Neural progenitor cell (in vitro differentiated cells): Measurements from ENCODE around the gene PDE3B. TPM values are rescaled to one million over a fixed set of nuclear protein-coding genes. Genes with fewer than 3 reads are reported as not detected.

Experiments
- DNase-seq: peaks from one replicate; pipeline ENCODE4 v3.0.0-alpha.2; 2016; ENCODE audit warnings: low spot score
- H2AFZ ChIP-seq: fragments of 200-600 bp; sonication (generic); replicated peaks from 2 replicates; pipeline ENCODE4 v1.6.1; 2016; ENCODE audit warnings: antibody characterized with exemption
- H3F3A ChIP-seq: fragments of 200-600 bp; sonication (generic); 2 replicates; pipeline ENCODE4 v1.6.1; 2016; ENCODE audit warnings: antibody characterized with exemption, low read depth
- H3K27ac ChIP-seq: fragments of 200-600 bp; sonication (generic); 2 replicates; pipeline ENCODE4 v1.5.1; 2016; ENCODE audit warnings: mild to moderate bottlenecking
- H3K27me3 ChIP-seq: fragments of 200-600 bp; sonication (generic); 2 replicates; pipeline ENCODE4 v1.6.1; 2016; ENCODE audit warnings: mild to moderate bottlenecking, moderate library complexity
- H3K36me3 ChIP-seq: fragments of 200-600 bp; sonication (generic); 2 replicates; pipeline ENCODE4 v1.5.1; 2016
- H3K4me1 ChIP-seq: fragments of 200-600 bp; sonication (generic); 2 replicates; pipeline ENCODE4 v1.6.1; 2016; ENCODE audit warnings: mixed run types
- H3K4me2 ChIP-seq: fragments of 200-600 bp; sonication (generic); 2 replicates; pipeline ENCODE4 v1.6.1; 2016
- H3K4me3 ChIP-seq: fragments of 200-600 bp; sonication (generic); 2 replicates; pipeline ENCODE4 v1.5.1; 2016
- H3K79me2 ChIP-seq: fragments of 200-600 bp; sonication (generic); 2 replicates; pipeline ENCODE4 v1.6.1; 2016; ENCODE audit warnings: low read depth
- H3K9ac ChIP-seq: fragments of 200-600 bp; sonication (generic); 2 replicates; pipeline ENCODE4 v1.6.1; 2016
- H3K9me3 ChIP-seq: fragments of 200-600 bp; sonication (generic); 2 replicates; pipeline ENCODE4 v1.5.1; 2016; ENCODE audit warnings: low read depth
- H4K20me1 ChIP-seq: fragments of 200-600 bp; sonication (generic); 2 replicates; pipeline ENCODE4 v1.6.1; 2016; ENCODE audit warnings: low read depth
- H3K27ac Mint-ChIP-seq: 3 replicates; pipeline ENCODE4 v1.8.0; 2021; ENCODE audit warnings: mixed read lengths
- H3K27me3 Mint-ChIP-seq: 2 replicates; pipeline ENCODE4 v1.8.0; 2022; ENCODE audit warnings: low read depth, mild to moderate bottlenecking, inconsistent platforms, moderate library complexity, mixed read lengths; ENCODE audit not compliant: insufficient read depth
- H3K36me3 Mint-ChIP-seq: 3 replicates; pipeline ENCODE4 v1.8.0; 2021; ENCODE audit warnings: mixed read lengths
- H3K4me1 Mint-ChIP-seq: 3 replicates; pipeline ENCODE4 v1.8.0; 2021; ENCODE audit warnings: mixed read lengths
- H3K4me3 Mint-ChIP-seq: 3 replicates; pipeline ENCODE4 v1.8.0; 2021; ENCODE audit warnings: mild to moderate bottlenecking, moderate library complexity, mixed read lengths
- H3K9me3 Mint-ChIP-seq: 3 replicates; pipeline ENCODE4 v1.8.0; 2020; ENCODE audit warnings: mixed read lengths
- CTCF ChIP-seq: fragments of 200-600 bp; sonication (generic); IDR thresholded peaks from 2 replicates; pipeline ENCODE4 v1.5.1; 2017; ENCODE audit warnings: antibody characterized with exemption, mild to moderate bottlenecking
- EZH2 ChIP-seq: fragments of 200-600 bp; sonication (generic); IDR thresholded peaks from 2 replicates; pipeline ENCODE4 v1.6.1; 2017; ENCODE audit warnings: antibody characterized with exemption, mild to moderate bottlenecking, moderate library complexity
- EZH2phosphoT487 ChIP-seq: fragments of 200-600 bp; sonication (generic); IDR thresholded peaks from 2 replicates; pipeline ENCODE4 v1.6.1; 2017; ENCODE audit warnings: antibody characterized with exemption
- total RNA-seq: library from RNA; depleted of rRNA; stranded (reverse); fragments of >200 nt; gene quantifications from 2 replicates; pipeline ENCODE4 v1.2.3, GENCODE V29; 2015; ENCODE audit warnings: low replicate concordance

PDE3B gene
- total RNA-seq, 1 donor from 2014 or later: 14.3 TPM

- no peak overlapping the region for H3K27ac Mint-ChIP-seq
- TF ChIP-seq EZH2phosphoT487 (no peak), EZH2 (no peak), CTCF (no peak)
- H3K9me3 Mint-ChIP-seq: no peaks in the 10 kb centered on the region
- Histone ChIP-seq H3K4me1 (no peaks in the 10 kb centered on the region), H3K36me3 (no peaks in the 10 kb centered on the region), H3K4me3 (no peak overlapping the region), H3K27ac (no peak overlapping the region), H3K4me2 (no peak overlapping the region), H3F3A (no peaks in the 10 kb centered on the region), H3K27me3 (no peaks in the 10 kb centered on the region), H3K9me3 (no peaks in the 10 kb centered on the region), H3K9ac (no peak overlapping the region), H4K20me1 (no peaks in the 10 kb centered on the region), H2AFZ (no peak overlapping the region), H3K79me2 (no peaks in the 10 kb centered on the region)
- no peak for DNase-seq
- no peaks in the 10 kb centered on the region for H3K4me1 Mint-ChIP-seq
- no peak overlapping the region for H3K4me3 Mint-ChIP-seq
- no peaks in the 10 kb centered on the region for H3K36me3 Mint-ChIP-seq
- H3K27me3 Mint-ChIP-seq: no peaks in the 10 kb centered on the region
Measured at GRCh38 chr11:14617241-14618027, 26.2 kb upstream of the PDE3B start.

DNA sequence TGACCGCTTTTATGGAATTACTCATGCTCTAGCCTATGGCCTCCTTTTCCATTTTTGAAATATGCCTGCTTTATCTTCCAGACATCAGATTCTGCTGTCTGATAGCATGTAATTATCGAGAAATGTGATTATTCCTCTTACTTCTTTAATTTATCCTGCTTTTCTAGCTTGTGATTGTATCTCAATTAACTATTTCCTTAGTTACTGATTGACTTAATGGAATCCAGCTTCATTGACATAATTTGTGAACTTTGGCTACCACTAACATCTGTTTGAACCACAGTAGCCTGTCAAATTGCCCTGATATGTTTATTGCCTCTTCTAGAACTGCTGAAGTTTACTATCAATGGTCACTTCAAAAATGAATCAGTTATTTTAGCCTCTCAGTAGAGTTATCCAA lies 25.5 kb upstream of the PDE3B start:
- Histone ChIP-seq H3K4me3 (no peak overlapping the region), H3K79me2 (no peaks in the 10 kb centered on the region), H2AFZ (no peak overlapping the region), H3F3A (no peaks in the 10 kb centered on the region), H3K36me3 (no peaks in the 10 kb centered on the region), H3K4me2 (no peak overlapping the region), H3K4me1 (no peaks in the 10 kb centered on the region), H3K9ac (no peak overlapping the region), H3K9me3 (no peaks in the 10 kb centered on the region), H3K27ac (no peak overlapping the region), H4K20me1 (no peaks in the 10 kb centered on the region), H3K27me3 (no peaks in the 10 kb centered on the region)
- no peak for DNase-seq
- Mint-ChIP-seq H3K4me1 (no peaks in the 10 kb centered on the region), H3K4me3 (no peak overlapping the region), H3K9me3 (no peaks in the 10 kb centered on the region), H3K36me3 (no peaks in the 10 kb centered on the region), H3K27me3 (no peaks in the 10 kb centered on the region), H3K27ac (no peak overlapping the region)
- TF ChIP-seq EZH2 (no peak), EZH2phosphoT487 (no peak), CTCF (no peak)

DNA sequence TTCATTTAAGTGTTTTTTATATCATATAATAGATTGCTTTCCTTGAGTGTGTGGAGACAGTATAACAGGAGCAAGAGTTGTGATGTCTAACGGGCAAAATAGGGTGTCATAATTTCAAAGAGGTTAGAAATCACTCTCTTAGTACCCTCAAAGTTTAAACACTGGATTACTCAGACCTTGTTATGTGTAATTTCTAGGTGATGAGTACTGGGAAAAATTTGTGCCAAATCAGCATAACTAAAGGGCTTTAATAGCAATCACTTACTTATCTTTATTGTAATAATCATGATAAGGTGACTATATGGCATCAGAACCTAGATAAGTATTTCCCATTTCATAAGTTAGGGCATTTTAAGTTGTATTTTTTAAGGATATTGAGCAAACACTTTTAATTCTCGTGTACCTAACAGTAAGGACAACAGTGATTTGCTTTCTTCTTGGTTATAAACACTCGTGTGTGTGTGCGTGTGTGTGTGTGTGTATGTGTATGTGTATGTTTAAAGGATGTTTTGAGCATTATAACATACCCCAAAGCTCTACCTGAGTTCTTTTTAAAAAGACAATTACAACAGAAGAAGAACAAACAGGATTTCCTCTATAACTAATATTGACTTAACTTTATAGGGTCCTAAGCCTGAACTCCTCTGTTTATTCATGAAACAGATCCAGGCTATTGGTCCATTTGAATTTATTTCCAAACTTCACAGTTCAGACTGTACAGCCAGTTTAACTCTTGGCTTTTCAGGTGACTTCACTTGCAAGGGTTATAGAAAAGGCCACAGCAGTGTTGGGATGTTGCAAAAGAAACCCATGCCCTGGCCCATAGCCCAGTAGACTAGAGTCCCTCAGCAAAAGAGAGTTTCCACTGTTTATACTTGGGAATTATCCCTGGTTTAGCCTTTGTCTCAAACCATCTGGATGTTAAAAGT lies 23.7 kb upstream of the PDE3B start:
- H3K79me2 ChIP-seq: no peaks in the 10 kb centered on the region
- no peak overlapping the region for H2AFZ ChIP-seq
- no peaks in the 10 kb centered on the region for H3K9me3 Mint-ChIP-seq
- no peak overlapping the region for H3K27ac Mint-ChIP-seq
- no peaks in the 10 kb centered on the region for H3F3A ChIP-seq
- H3K9ac ChIP-seq: no peak overlapping the region
- H3K9me3 ChIP-seq: no peaks in the 10 kb centered on the region
- no peaks in the 10 kb centered on the region for H3K36me3 ChIP-seq
- H3K36me3 Mint-ChIP-seq: peaks cover 2% of the 10 kb centered on the region
- no peak overlapping the region for H3K27ac ChIP-seq
- H3K4me3 ChIP-seq: no peak overlapping the region
- TF ChIP-seq EZH2: no peak
- no peak for TF ChIP-seq CTCF
- TF ChIP-seq EZH2phosphoT487: no peak
- H3K4me3 Mint-ChIP-seq: no peak overlapping the region
- no peak for DNase-seq
- H4K20me1 ChIP-seq: no peaks in the 10 kb centered on the region
- no peaks in the 10 kb centered on the region for H3K27me3 Mint-ChIP-seq
- no peak overlapping the region for H3K4me2 ChIP-seq
- H3K27me3 ChIP-seq: no peaks in the 10 kb centered on the region
- H3K4me1 Mint-ChIP-seq: no peaks in the 10 kb centered on the region
- no peaks in the 10 kb centered on the region for H3K4me1 ChIP-seq
